H1 (cell line): ENCODE measurements around the gene MTMR10. TPM values are rescaled to one million over a fixed set of nuclear protein-coding genes. Genes with fewer than 3 reads are reported as not detected.

ENCODE experiments used
- CTCF ChIA-PET: fragments of 300-600 bp; sonication (Branson Sonifier 250); formaldehyde crosslinking; loops from one replicate; lab custom pipeline; 2021; ENCODE audit not compliant: partially characterized antibody; lab: Charles Lee
- POLR2A ChIA-PET: fragments of 300-600 bp; sonication (Branson Sonifier 250); formaldehyde crosslinking; loops from one replicate; lab custom pipeline; 2021; ENCODE audit warnings: inconsistent platforms; ENCODE audit not compliant: partially characterized antibody; lab: Charles Lee
- DNase-seq, 2 experiments: peaks; one replicate each; pipeline versions ENCODE4 v3.0.0 to v3.0.0-alpha.2; 2010 to 2022; ENCODE audit warnings: low spot score in 2 of 2, low read depth in 1 of 2, mixed read lengths in 1 of 2
- FAIRE-seq: peaks from 2 replicates; lab custom pipeline; 2011; peaks lifted over from hg19 to GRCh38; lab: Jason Lieb, UNC
- H2AFZ ChIP-seq: 2 replicates; pipeline ENCODE4 v1.8.1; 2012; ENCODE audit warnings: low read length, inconsistent platforms
- H2AK5ac ChIP-seq: 2 replicates; pipeline ENCODE4 v1.6.1; 2013; ENCODE audit warnings: low read depth, low read length
- H2BK120ac ChIP-seq: replicated peaks from 2 replicates; pipeline ENCODE3; 2013; ENCODE audit warnings: low read depth, low read length, inconsistent platforms
- H2BK12ac ChIP-seq: 2 replicates; pipeline ENCODE4 v1.6.1; 2013; ENCODE audit warnings: low read depth, low read length
- H2BK15ac ChIP-seq: 2 replicates; pipeline ENCODE4 v1.6.1; 2013; ENCODE audit warnings: low read length
- H2BK20ac ChIP-seq: 2 replicates; pipeline ENCODE4 v1.6.1; 2013; ENCODE audit warnings: low read length
- H2BK5ac ChIP-seq: 2 replicates; pipeline ENCODE4 v1.6.1; 2013; ENCODE audit warnings: low read depth, low read length
- H3K14ac ChIP-seq: 2 replicates; pipeline ENCODE4 v1.6.1; 2013; ENCODE audit warnings: inconsistent platforms; ENCODE audit not compliant: insufficient read length
- H3K18ac ChIP-seq: 2 replicates; pipeline ENCODE4 v1.6.1; 2013; ENCODE audit warnings: low read length; ENCODE audit errors: extremely low read depth
- H3K23ac ChIP-seq: 2 replicates; pipeline ENCODE4 v1.6.1; 2013; ENCODE audit warnings: inconsistent platforms; ENCODE audit not compliant: insufficient read length
- H3K23me2 ChIP-seq: 2 replicates; pipeline ENCODE4 v1.6.1; 2013; ENCODE audit warnings: low read depth, low read length
- H3K27ac ChIP-seq: 2 replicates; pipeline ENCODE4 v1.6.1; 2011; ENCODE audit warnings: low read depth, low read length, inconsistent platforms
- H3K27me3 ChIP-seq, 4 experiments: replicated peaks in 1 of 4; 1 replicate in 1 of 4; 2 replicates in 3 of 4; pipeline versions ENCODE4 v1.6.1 to v1.8.1; 2011 to 2013; ENCODE audit warnings: low read length in 3 of 4, mild to moderate bottlenecking in 3 of 4, inconsistent platforms in 2 of 4, mixed read lengths in 2 of 4, moderate library complexity in 1 of 4; ENCODE audit not compliant: control insufficient read depth in 3 of 4, insufficient read depth in 3 of 4; ENCODE audit errors: extremely low read depth in 1 of 4
- H3K36me3 ChIP-seq, 4 experiments: 2 replicates each; pipeline versions ENCODE4 v1.6.1 to v1.8.1; 2011 to 2013; ENCODE audit warnings: mild to moderate bottlenecking in 4 of 4, low read length in 3 of 4, moderate library complexity in 2 of 4, control low read depth in 1 of 4, inconsistent platforms in 1 of 4; ENCODE audit not compliant: insufficient read depth in 4 of 4, control insufficient read depth in 2 of 4
- H3K4ac ChIP-seq: replicated peaks from 2 replicates; pipeline ENCODE3; 2013; ENCODE audit warnings: low read length, low read depth, mixed read lengths, inconsistent platforms; ENCODE audit not compliant: insufficient read length
- H3K4me1 ChIP-seq, 4 experiments: replicated peaks in 1 of 4; 1 replicate in 1 of 4; 2 replicates in 3 of 4; pipeline versions ENCODE4 v1.6.1 to v1.8.1; 2011 to 2013; ENCODE audit warnings: low read length in 3 of 4, inconsistent platforms in 2 of 4, mixed read lengths in 1 of 4; ENCODE audit not compliant: insufficient read depth in 4 of 4, control insufficient read depth in 3 of 4
- H3K4me2 ChIP-seq, 2 experiments: 2 replicates each; pipeline versions ENCODE4 v1.6.1 to v1.8.1; 2011 to 2013; ENCODE audit warnings: low read depth in 2 of 2, low read length in 2 of 2, control low read depth in 1 of 2, inconsistent platforms in 1 of 2, mild to moderate bottlenecking in 1 of 2; ENCODE audit not compliant: insufficient read depth in 1 of 2
- H3K4me3 ChIP-seq, 4 experiments: fragments of 200-600, 300-600 bp in 1 of 4; sonication (generic), shearing (Covaris generic), sonication (Bioruptor Twin) in 1 of 4; 2 replicates each; pipeline versions ENCODE4 v1.5.1 to v1.8.1; 2011 to 2016; ENCODE audit warnings: low read length in 4 of 4, low read depth in 3 of 4, control low read depth in 2 of 4, inconsistent platforms in 2 of 4, mild to moderate bottlenecking in 2 of 4, mixed read lengths in 1 of 4, moderate library complexity in 1 of 4; ENCODE audit not compliant: insufficient read depth in 2 of 4; ENCODE audit errors: extremely low read depth in 1 of 4
- H3K56ac ChIP-seq: replicated peaks from 2 replicates; pipeline ENCODE3; 2013; ENCODE audit warnings: low read depth, mild to moderate bottlenecking, mixed read lengths, low read length, inconsistent platforms; ENCODE audit not compliant: insufficient read length
- H3K79me1 ChIP-seq: 2 replicates; pipeline ENCODE4 v1.6.1; 2013; ENCODE audit warnings: low read depth, low read length, control low read depth
- H3K79me2 ChIP-seq, 2 experiments: 2 replicates each; pipeline versions ENCODE4 v1.6.1 to v1.8.1; 2012 to 2013; ENCODE audit warnings: low read length in 2 of 2, mild to moderate bottlenecking in 2 of 2, inconsistent platforms in 1 of 2; ENCODE audit not compliant: insufficient read depth in 2 of 2, control insufficient read depth in 1 of 2
- H3K9ac ChIP-seq, 4 experiments: replicated peaks in 1 of 4; 1 replicate in 1 of 4; 2 replicates in 3 of 4; pipeline versions ENCODE4 v1.6.1 to v1.8.1; 2011 to 2013; ENCODE audit warnings: low read depth in 3 of 4, low read length in 3 of 4, control low read depth in 2 of 4, mild to moderate bottlenecking in 2 of 4, moderate library complexity in 2 of 4, inconsistent platforms in 1 of 4; ENCODE audit errors: extremely low read depth in 1 of 4
- H3K9me3 ChIP-seq, 2 experiments: 2 replicates each; pipeline versions ENCODE4 v1.6.1 to v1.8.1; 2012 to 2013; ENCODE audit warnings: mild to moderate bottlenecking in 2 of 2, moderate library complexity in 2 of 2, control low read depth in 1 of 2, inconsistent platforms in 1 of 2, low read depth in 1 of 2, low read length in 1 of 2, mixed read lengths in 1 of 2; ENCODE audit not compliant: insufficient read depth in 2 of 2
- H4K20me1 ChIP-seq, 2 experiments: replicated peaks in 1 of 2; 2 replicates each; pipeline versions ENCODE3 to v1.8.1; 2011 to 2013; ENCODE audit warnings: inconsistent platforms in 2 of 2, low read length in 2 of 2, mild to moderate bottlenecking in 1 of 2; ENCODE audit not compliant: insufficient read depth in 2 of 2, control insufficient read depth in 1 of 2
- H4K5ac ChIP-seq: 2 replicates; pipeline ENCODE4 v1.6.1; 2013; ENCODE audit warnings: low read length, low read depth, mixed read lengths, inconsistent platforms; ENCODE audit not compliant: insufficient read length
- H4K8ac ChIP-seq: 2 replicates; pipeline ENCODE4 v1.8.0; 2013; ENCODE audit warnings: mild to moderate bottlenecking, moderate library complexity, low read length, inconsistent platforms; ENCODE audit not compliant: insufficient read depth; ENCODE audit errors: extremely low read depth
- H4K91ac ChIP-seq: replicated peaks from 2 replicates; pipeline ENCODE3; 2013; ENCODE audit warnings: low read length, mixed read lengths, inconsistent platforms; ENCODE audit not compliant: insufficient read length
- CTCF ChIP-seq, 3 experiments: IDR thresholded peaks; 1 replicate in 2 of 3; 2 replicates in 1 of 3; pipeline versions ENCODE4 v1.5.1 to v1.6.1; 2011; ENCODE audit warnings: low read length in 3 of 3, mild to moderate bottlenecking in 3 of 3, inconsistent platforms in 2 of 3, low read depth in 1 of 3, moderate library complexity in 1 of 3; ENCODE audit not compliant: insufficient read depth in 1 of 3; ENCODE audit errors: control extremely low read depth in 1 of 3
- EGR1 ChIP-seq: IDR thresholded peaks from 2 replicates; pipeline ENCODE4 v1.6.1; 2011; ENCODE audit warnings: low read depth, low read length, borderline replicate concordance
- FOSL1 ChIP-seq: IDR thresholded peaks from 2 replicates; pipeline ENCODE4 v1.6.1; 2011; ENCODE audit warnings: mild to moderate bottlenecking, low read depth, low read length, moderate library complexity; ENCODE audit not compliant: insufficient read depth
- JUND ChIP-seq: IDR thresholded peaks from 2 replicates; pipeline ENCODE4 v1.6.1; 2011; ENCODE audit warnings: mild to moderate bottlenecking, improper control_type of control experiment, low read length
- KDM1A ChIP-seq: fragments of 200-600, 300-600 bp; sonication (generic); IDR thresholded peaks from 2 replicates; pipeline ENCODE4 v1.7.1; 2016; ENCODE audit warnings: mild to moderate bottlenecking, low read length, borderline replicate concordance
- MAFK ChIP-seq: IDR thresholded peaks from 2 replicates; pipeline ENCODE4 v1.6.1; 2012; ENCODE audit warnings: low read depth, mild to moderate bottlenecking, improper control_type of control experiment, low read length
- RFX5 ChIP-seq: IDR thresholded peaks from 2 replicates; pipeline ENCODE4 v1.6.1; 2011; ENCODE audit warnings: low read depth, low read length, improper control_type of control experiment, borderline replicate concordance
- SAP30 ChIP-seq: fragments of 300-600 bp; sonication (generic); IDR thresholded peaks from 2 replicates; pipeline ENCODE4 v1.7.1; 2012; ENCODE audit warnings: low read length, moderate library complexity, mild to moderate bottlenecking, inconsistent platforms; ENCODE audit not compliant: insufficient read depth, insufficient replicate concordance
- TAF1 ChIP-seq: IDR thresholded peaks from 2 replicates; pipeline ENCODE4 v1.6.1; 2011; ENCODE audit warnings: mild to moderate bottlenecking, low read depth, low read length
- YY1 ChIP-seq: IDR thresholded peaks from 2 replicates; pipeline ENCODE4 v1.6.1; 2011; ENCODE audit warnings: low read depth, mild to moderate bottlenecking, low read length
- WGBS, 2 experiments: shearing (Covaris generic) in 1 of 2; methylation state at CpG; one replicate each; pipeline versions ENCODE4 v1.1.6 to v1.1.7; 2013 to 2015; ENCODE audit warnings: low lambda C conversion rate in 2 of 2, mixed read lengths in 2 of 2, inconsistent platforms in 1 of 2, low coverage in 1 of 2, missing lambda C conversion rate in 1 of 2; ENCODE audit not compliant: insufficient replicate concordance in 2 of 2, insufficient coverage in 1 of 2, insufficient read length in 1 of 2; ENCODE audit errors: extremely low coverage in 1 of 2, missing lambda C conversion rate in 1 of 2; 5-methylcytosine and 5-hydroxymethylcytosine counted together
- polyA plus RNA-seq, 7 experiments: library from polyadenylated mRNA; depleted of rRNA in 3 of 7; stranded (reverse) in 5 of 7; unstranded in 2 of 7; fragments of >200 nt in 5 of 7; fragments of 200-250 nt in 2 of 7; gene quantifications; 1 replicate in 5 of 7; 2 replicates in 1 of 7; 4 replicates in 1 of 7; pipeline versions ENCODE4 v1.2.1 to v1.2.3, GENCODE V29; 2011 to 2013; ENCODE audit warnings: missing spikeins in 2 of 7, mixed read lengths in 2 of 7
- total RNA-seq: library from RNA; stranded (reverse); fragmentation: NEBNext Ultra II Directional; extraction: Animal tissue kit (Norgen Biotek cat#: 25700); gene quantifications from 2 replicates; pipeline ENCODE4 v1.2.1, GENCODE V29; 2021

MTMR10 gene
- total and polyA plus RNA-seq, 2 of the 8 experiments (the other 6 are each of a cell fraction or from before 2014, with no cell fraction given): 3.8 to 13.1 TPM

GRCh38 chr15:30930422-30930821 lies 61.0 kb downstream of the MTMR10 start:
- H2BK20ac ChIP-seq: no peak overlapping the region
- no peaks in the 10 kb centered on the region for H4K20me1 ChIP-seq
- TF ChIP-seq SAP30: no peak
- no peak for TF ChIP-seq TAF1
- no peak for TF ChIP-seq MAFK
- TF ChIP-seq FOSL1: no peak
- TF ChIP-seq CTCF (IDR thresholded peaks at IDR 0.05; ENCODE audit: control extremely low read depth in 1 of 3, insufficient read depth in 1 of 3, low read depth in 1 of 3, low read length in 3 of 3): no peak
- no peak for TF ChIP-seq KDM1A
- TF ChIP-seq JUND: no peak
- no peak for TF ChIP-seq RFX5
- no peak for TF ChIP-seq EGR1
- no peak for TF ChIP-seq YY1
- no peaks in the 10 kb centered on the region for H3K27me3 ChIP-seq
- H3K4me3 ChIP-seq: no peak overlapping the region
- no peak overlapping the region for H2AK5ac ChIP-seq
- no peak overlapping the region for H2BK120ac ChIP-seq
- no peak overlapping the region for H2BK12ac ChIP-seq
- no peak overlapping the region for H3K4ac ChIP-seq
- no peak overlapping the region for H2BK15ac ChIP-seq
- no peak overlapping the region for H3K9ac ChIP-seq
- FAIRE-seq: no peak
- no peaks in the 10 kb centered on the region for H3K23me2 ChIP-seq
- no peaks in the 10 kb centered on the region; a peak in 1 of 4 replicates for H3K9me3 ChIP-seq
- H3K27ac ChIP-seq: no peak overlapping the region
- no peak overlapping the region for H3K18ac ChIP-seq
- no peak overlapping the region for H2AFZ ChIP-seq
- H3K4me1 ChIP-seq: no peaks in the 10 kb centered on the region
- WGBS, 2 experiments: 91% methylated on average over 8 of the region's 8 CpGs; no CpG with 5 or more reads in 1 of the 2 experiments
- no peak overlapping the region for H3K14ac ChIP-seq
- H3K56ac ChIP-seq: no peak overlapping the region
- no peak for DNase-seq
- no peak overlapping the region for H3K23ac ChIP-seq
- H3K79me1 ChIP-seq: no peaks in the 10 kb centered on the region; the same call in 1 of the 2 replicates
- H4K91ac ChIP-seq: no peak overlapping the region
- H3K79me2 ChIP-seq: no peaks in the 10 kb centered on the region
- ChIA-PET CTCF (interaction anchor here (1.1 kb wide), 1 partner anchor 198 kb away, joined by 5 read pairs; no protein-coding TSS in a partner anchor), POLR2A (interaction anchor here (1.0 to 1.8 kb wide), 2 partner anchors 8 to 9 kb away, joined by 4 to 5 read pairs; no protein-coding TSS in a partner anchor)
- H4K5ac ChIP-seq: no peak overlapping the region
- no peak overlapping the region for H2BK5ac ChIP-seq
- H4K8ac ChIP-seq: no peak overlapping the region
- peaks cover 6 to 49% (median 39%) of the 10 kb centered on the region in 4 experiments for H3K36me3 ChIP-seq
- no peak overlapping the region for H3K4me2 ChIP-seq
